Bronchial epithelial cell (primary cell): ENCODE data around the gene PITPNM3. TPM values are rescaled to one million over a fixed set of nuclear protein-coding genes. Genes with fewer than 3 reads are reported as not detected.

Source experiments
- DNase-seq: peaks from one replicate; pipeline ENCODE4 v3.0.0-alpha.2; 2010; ENCODE audit warnings: low read depth
- FAIRE-seq: peaks from 2 replicates; lab custom pipeline; 2011; peaks lifted over from hg19 to GRCh38; lab: Jason Lieb, UNC
- H3K27me3 ChIP-seq: 2 replicates; pipeline ENCODE4 v1.5.1; 2011; ENCODE audit warnings: low read length; ENCODE audit not compliant: control insufficient read depth, insufficient read depth
- H3K36me3 ChIP-seq: 2 replicates; pipeline ENCODE4 v1.5.1; 2011; ENCODE audit warnings: low read length; ENCODE audit not compliant: control insufficient read depth, insufficient read depth
- H3K4me3 ChIP-seq: 2 replicates; pipeline ENCODE4 v1.5.1; 2011; ENCODE audit warnings: mild to moderate bottlenecking, low read depth, low read length, control low read depth
- total RNA-seq: library from RNA; depleted of rRNA; stranded (reverse); fragments of >200 nt; gene quantifications from 2 replicates; pipeline ENCODE4 v1.2.1, GENCODE V29; 2014
- TF ChIP-seq, protein P1 (sequence below): IDR thresholded peaks from 2 replicates; pipeline ENCODE4 v1.5.1; 2011; ENCODE audit warnings: mild to moderate bottlenecking, moderate library complexity, low read length, control low read depth, inconsistent platforms; ENCODE audit not compliant: insufficient read depth, severe bottlenecking

PITPNM3 gene
- total RNA-seq, 1 donor from 2014 or later = 25.0 TPM

DNA sequence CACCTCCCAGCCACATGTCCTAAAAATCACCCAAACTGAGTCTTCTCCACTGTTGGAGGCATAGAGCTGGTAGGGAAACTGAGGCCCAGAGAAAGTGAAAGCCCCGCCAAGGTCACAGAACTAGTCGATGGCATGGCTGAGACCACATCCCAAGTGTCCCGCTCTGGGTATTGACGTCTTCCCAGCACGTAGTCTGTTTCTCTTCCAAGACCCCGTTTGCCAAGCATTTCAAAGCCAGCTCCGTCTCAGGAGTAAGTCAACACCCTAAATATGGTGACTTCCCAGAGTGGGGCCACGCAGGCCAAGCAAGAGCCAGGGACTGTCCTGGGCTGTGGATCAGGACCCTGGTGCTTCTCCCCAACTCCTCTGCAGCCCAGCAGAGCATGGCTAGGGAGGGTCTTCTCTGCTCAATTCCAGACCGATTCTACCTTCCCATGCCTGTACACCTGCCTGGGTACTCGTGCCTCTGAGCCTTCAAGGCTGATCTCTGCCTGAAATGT is 19.7 kb downstream of the PITPNM3 start:
- no peak for DNase-seq
- FAIRE-seq = no peak
- H3K4me3 ChIP-seq = no peak overlapping the region
- H3K36me3 ChIP-seq = peaks cover 15% of the 10 kb centered on the region
- H3K27me3 ChIP-seq = no peaks in the 10 kb centered on the region
- TF ChIP-seq, protein P1, sequence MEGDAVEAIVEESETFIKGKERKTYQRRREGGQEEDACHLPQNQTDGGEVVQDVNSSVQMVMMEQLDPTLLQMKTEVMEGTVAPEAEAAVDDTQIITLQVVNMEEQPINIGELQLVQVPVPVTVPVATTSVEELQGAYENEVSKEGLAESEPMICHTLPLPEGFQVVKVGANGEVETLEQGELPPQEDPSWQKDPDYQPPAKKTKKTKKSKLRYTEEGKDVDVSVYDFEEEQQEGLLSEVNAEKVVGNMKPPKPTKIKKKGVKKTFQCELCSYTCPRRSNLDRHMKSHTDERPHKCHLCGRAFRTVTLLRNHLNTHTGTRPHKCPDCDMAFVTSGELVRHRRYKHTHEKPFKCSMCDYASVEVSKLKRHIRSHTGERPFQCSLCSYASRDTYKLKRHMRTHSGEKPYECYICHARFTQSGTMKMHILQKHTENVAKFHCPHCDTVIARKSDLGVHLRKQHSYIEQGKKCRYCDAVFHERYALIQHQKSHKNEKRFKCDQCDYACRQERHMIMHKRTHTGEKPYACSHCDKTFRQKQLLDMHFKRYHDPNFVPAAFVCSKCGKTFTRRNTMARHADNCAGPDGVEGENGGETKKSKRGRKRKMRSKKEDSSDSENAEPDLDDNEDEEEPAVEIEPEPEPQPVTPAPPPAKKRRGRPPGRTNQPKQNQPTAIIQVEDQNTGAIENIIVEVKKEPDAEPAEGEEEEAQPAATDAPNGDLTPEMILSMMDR = no peak

DNA sequence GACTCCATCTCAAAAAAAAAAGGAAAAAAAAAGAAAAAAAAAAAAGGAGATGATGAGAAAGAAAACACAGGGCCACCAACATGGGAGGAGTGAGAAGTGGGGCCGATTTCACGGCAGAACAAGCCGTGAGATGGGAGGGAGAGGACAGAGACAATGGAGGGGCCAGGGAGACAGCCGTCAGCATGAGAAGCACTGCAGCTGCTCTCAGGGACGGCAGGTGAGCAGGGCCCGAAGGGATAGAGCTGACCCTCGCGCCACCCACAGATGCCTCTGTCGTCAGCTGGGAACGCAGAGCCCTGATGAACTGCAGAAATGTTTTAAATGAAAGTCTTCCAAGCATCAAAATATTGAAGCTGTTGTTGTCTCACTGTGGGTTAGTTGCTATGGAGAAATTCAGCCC is 20.3 kb downstream of the PITPNM3 start:
- Histone ChIP-seq H3K36me3 (peaks cover 16% of the 10 kb centered on the region), H3K4me3 (no peak overlapping the region), H3K27me3 (no peaks in the 10 kb centered on the region)
- TF ChIP-seq, protein P1 = no peak
- DNase-seq = no peak
- no peak for FAIRE-seq

DNA sequence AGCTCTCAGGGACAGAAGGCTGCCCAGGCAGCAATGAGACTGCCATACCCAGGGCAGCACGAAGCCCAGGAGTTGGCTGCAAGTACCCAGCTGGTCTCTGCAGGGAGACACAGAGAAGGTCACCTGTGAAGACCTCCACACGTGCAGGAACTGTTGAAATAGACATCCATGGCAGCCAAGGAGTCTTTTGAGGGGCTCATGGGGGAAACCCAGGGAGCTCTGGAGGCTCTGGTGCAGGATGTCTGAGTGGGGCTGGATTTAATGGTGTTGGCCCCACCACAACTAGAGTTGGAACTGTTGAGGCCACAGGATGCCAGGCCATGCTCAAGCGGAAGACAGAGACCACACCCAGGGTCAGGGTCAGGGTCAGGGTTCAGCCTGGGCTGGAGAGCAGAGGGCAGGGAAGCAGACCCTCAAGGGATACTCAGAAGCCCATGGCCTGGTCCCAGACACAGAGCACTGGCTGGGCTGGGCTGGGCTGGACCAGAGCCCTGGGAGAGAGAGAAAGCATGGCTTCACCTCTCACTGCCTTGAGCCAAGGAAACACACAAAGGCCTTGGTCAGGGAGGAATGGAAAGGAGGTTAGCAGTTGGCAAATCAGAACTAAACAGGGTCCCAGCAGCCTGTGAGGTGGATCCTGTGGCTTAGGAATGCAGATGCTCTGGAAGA is 21.4 kb downstream of the PITPNM3 start:
- peaks cover 16% of the 10 kb centered on the region for H3K36me3 ChIP-seq
- TF ChIP-seq, protein P1 = no peak
- H3K27me3 ChIP-seq = no peaks in the 10 kb centered on the region
- FAIRE-seq (no peak), DNase-seq (no peak)
- no peak overlapping the region for H3K4me3 ChIP-seq

DNA sequence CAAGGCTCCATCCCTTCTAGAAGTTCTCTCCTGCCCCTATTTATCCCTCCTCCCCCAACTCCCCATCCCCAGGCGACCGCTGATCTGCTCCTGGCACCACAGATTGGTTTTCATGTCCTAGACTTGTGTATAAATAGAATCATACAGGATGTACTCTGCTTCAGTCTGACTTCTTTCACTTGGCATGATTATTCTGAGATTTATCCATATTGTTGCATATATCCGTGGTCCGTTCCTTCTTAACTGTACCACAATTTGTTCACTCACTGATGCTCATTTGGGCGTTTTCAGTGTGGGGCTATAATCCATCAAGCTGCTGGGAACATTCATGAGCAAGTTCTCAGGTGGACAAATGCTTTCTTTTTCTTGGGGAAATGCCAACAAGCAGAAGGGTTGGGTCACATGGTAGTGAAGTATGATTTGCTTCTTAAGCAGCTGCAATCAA is 23.9 kb downstream of the PITPNM3 start:
- H3K36me3 ChIP-seq = peaks cover 15% of the 10 kb centered on the region
- TF ChIP-seq, protein P1 = no peak
- no peaks in the 10 kb centered on the region for H3K27me3 ChIP-seq
- no peak for FAIRE-seq
- no peak for DNase-seq
- no peak overlapping the region for H3K4me3 ChIP-seq

DNA sequence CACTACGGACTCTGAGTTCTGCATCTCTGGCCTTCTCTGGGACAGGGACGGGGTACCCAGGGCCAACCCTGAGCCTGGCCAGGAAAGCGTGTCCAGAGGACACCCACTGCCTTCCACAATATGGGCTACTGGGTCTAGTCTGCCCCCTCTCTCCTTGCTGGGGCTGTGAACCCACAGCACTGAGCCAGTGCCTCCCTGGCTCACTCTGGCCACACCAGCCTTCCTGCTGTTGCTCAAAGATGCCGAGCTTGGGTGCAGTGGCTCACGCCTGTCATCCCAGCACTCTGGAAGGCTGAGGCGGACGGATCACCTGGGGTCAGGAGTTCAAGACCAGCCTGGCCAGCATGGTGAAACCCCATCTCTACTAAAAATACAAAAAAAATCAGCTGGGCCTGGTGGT is 24.8 kb downstream of the PITPNM3 start:
- Histone ChIP-seq H3K4me3 (no peak overlapping the region), H3K27me3 (no peaks in the 10 kb centered on the region), H3K36me3 (peaks cover 12% of the 10 kb centered on the region)
- no peak for FAIRE-seq
- TF ChIP-seq, protein P1 = no peak
- DNase-seq = no peak
